ENCODE results near the gene SLC66A1.
A peak's percentile ranks its signal among the peaks of the same experiment; 100 is the strongest.

Gene SLC66A1

DNA sequence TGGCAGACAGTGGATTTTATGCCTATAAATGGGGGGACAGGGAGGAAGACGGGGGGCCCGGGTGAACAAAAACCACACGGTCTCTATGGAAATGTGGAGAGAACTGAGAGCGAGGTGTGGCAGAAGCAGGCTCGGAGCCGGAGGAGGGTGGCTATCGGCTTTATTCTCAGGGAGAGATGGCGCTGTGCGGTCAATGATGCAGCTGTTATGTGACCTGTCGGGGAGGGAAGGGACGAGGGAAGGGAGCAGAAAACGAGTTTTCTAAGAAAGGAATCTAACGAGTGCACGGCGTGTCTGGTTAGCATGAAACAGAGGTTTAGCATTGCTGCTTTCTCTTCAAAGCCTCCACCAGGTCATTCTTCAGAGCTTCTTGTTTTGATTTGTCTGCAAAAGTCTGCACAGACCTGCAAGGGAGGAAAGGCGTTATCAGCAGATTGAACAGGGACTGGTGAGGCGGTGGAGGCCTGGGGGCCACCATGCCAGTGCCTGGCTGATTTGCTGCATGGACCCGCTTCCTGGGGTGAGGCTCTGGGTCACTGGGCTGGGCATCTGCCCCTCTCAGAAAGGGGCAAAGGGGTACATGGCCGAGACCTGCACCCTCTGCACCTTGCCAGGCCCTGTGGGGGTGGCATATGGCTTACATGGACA lies 27.2 kb downstream of the SLC66A1 start:
- TF ChIP-seq, protein P1, sequence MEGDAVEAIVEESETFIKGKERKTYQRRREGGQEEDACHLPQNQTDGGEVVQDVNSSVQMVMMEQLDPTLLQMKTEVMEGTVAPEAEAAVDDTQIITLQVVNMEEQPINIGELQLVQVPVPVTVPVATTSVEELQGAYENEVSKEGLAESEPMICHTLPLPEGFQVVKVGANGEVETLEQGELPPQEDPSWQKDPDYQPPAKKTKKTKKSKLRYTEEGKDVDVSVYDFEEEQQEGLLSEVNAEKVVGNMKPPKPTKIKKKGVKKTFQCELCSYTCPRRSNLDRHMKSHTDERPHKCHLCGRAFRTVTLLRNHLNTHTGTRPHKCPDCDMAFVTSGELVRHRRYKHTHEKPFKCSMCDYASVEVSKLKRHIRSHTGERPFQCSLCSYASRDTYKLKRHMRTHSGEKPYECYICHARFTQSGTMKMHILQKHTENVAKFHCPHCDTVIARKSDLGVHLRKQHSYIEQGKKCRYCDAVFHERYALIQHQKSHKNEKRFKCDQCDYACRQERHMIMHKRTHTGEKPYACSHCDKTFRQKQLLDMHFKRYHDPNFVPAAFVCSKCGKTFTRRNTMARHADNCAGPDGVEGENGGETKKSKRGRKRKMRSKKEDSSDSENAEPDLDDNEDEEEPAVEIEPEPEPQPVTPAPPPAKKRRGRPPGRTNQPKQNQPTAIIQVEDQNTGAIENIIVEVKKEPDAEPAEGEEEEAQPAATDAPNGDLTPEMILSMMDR (conservative IDR thresholded peaks at IDR 0.05), result no peak
- no peak overlapping the region for H3K27ac ChIP-seq

DNA sequence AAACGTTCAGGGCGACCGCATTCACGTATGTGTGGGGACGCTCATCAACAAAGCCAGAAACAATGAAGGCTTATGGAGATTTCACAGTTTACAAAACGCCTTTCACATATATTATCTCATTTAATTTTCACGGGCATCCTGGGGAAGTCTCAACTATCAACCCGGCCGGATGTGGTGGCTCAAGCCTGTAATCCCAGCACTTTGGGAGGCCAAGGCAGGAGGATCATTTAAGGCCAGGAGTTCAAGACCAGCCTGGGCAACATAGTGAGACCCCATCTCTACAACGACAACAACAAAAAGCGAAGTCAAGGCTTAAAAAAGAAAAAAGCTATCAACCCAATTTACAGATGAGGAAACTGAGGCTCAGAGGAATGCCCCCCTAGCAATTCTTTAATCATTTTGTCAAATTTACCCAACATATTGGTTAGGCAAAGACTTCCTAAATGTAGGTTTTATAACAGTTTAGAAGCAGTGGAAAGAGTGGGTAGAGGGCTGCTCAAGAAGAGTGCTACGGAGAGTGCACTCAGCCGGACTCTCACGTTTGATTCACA lies 28.3 kb downstream of the SLC66A1 start:
- TF ChIP-seq, protein P1 (conservative IDR thresholded peaks at IDR 0.05), result no peak
- no peak overlapping the region for H3K27ac ChIP-seq

DNA sequence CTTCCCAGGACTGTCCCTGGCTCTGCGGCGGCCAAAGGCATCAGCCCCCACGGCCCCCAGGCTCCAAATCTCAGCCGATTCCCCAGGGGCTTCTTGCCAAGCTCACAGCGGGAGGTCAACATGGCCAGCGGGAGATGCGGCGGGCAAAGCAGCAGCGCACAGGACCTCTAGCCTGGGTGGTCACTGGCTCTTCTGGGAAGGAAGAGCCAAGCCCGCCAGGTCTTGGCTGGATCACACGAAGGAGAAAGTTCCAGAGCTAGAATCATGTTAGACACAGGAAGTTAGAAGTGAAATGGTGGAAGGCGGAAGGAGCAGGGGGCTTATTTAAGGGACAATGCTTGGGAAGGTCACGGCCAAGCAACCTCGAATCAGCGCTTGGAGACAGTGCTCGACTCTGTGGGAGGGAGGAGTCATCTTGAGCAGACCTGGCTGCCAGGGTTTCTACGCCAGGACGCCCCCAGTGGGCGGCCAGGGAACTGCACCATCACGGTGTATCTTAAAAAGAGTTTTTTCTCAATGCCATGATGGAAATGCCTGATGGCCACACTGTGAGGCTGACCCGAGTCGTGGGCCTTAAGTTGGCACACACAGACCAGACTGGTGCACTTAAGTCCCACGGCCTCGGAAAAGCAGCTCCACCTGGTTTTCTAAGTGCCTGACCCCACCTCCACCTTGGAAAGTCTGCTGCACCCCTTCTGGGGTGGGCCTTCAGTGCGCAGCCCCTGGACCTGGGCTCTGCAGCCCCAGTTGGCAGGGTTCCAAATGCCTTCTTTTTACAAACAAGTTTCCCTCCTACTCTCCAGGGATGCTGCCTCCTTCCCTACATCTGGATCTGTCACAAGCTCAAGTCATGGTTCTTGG lies 29.3 kb downstream of the SLC66A1 start:
- H3K27ac ChIP-seq, result no peak overlapping the region
- TF ChIP-seq, protein P1 (conservative IDR thresholded peaks at IDR 0.05), result peak; percentile 83

DNA sequence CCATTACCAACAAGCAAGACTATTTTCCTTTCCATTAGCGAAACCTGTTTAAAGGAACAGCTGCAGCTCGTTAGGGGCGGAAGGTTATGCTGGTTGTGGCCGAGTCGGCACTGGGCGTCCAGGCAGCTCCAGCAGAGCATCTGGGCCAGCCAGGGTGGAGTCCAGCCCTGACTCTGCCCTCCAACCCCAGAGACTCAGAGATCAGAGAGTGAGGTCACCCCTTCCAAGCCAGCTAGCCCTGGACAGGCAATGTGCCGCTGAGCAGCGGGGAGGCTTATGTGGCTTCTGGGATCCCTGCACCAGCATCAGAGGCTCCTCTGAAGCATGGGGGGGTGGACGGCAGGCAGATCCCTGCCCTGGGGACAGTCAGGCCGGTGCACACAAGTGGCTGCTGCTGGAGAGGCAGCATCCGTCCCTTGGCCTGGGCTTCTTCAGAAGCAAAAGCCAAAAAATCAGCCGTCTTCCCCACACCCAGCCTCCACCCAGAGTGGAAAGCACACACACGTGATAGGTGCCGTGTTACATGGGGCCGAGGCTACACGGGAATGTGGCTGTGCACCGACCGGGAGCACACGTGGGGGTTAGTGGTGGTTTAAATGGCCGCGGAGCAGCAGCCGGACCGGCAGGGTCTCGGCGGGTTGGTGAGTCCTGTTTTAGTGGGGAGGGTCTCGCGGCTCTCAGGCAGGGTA lies 30.1 kb downstream of the SLC66A1 start:
- H3K27ac ChIP-seq, result no peak overlapping the region
- TF ChIP-seq, protein P1 (conservative IDR thresholded peaks at IDR 0.05), result no peak

DNA sequence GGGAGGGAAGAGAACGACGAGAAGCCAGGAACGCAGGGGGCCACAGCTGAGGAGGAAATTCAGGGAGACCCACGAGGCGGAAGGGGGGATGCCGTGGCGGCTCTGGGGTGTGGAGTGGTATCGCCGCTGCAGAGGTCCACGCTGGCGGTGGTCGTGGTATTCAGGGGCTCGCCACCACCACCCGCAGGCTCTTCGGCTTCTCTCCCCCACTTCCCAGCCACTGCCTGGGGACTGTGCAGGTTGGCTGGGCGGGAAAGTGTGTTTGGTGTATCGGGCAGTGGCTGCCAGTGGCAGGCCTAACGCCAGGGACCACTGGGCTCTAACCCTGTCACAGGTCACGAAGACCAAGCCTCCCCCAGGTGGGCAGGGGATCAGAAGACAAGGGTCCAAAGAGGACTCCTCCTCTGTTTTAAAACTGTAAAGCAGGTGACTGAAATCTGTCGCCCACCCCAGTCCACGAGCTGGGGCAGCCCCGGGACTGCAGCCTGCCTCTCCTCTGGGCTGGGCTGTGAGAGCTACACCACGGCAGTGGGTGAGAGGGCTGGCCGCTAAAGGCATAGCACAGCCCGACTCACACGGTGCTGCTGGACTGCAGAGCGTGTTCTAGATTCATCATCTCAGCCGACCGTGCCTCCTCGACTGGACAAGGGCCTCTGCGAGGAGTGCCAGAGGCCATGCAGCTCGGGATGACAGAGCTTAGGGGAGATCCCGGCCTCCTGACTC lies 30.9 kb downstream of the SLC66A1 start:
- TF ChIP-seq, protein P1 (conservative IDR thresholded peaks at IDR 0.05), result no peak

DNA sequence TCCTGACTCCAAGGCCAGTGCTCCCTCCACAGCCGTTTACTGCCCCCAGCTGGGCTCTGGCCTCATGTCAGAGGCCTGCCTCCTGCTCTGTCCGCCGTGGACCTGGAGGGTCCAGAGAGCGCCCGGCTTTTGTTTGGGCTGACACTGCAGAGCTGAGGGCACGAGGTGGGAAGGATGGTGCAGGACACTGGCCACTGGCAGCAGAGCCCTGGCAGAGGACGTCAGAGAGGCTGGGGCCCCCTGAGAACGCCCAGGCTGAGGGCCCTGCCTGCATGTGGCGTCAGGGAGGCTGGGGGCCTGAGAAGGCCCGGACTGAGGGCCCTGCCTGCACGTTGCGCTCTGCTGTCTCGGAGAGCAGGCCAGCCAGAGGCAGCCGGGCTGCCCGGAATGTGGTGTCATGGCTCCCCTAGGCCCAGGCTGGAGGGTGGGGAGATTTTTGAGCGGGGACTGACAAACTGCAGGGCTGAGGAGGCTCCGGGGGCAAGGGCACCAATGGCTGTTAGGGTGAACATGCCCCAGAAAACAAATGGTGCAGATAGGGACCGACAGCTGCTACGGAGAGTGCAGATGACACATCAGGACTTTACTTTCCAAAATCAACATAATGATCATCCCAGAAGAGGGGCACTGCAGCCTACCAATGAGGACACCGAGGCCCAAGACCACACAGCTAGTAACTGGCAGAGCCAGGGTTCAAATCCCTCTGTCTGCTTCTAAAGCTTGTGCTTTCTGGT lies 31.7 kb downstream of the SLC66A1 start:
- TF ChIP-seq, protein P1 (conservative IDR thresholded peaks at IDR 0.05), result no peak
- H3K27ac ChIP-seq, result no peak overlapping the region

More for the DNA sequence above, 30.9 kb downstream of the SLC66A1 start:
- no peak overlapping the region for H3K27ac ChIP-seq

Data from VCaP (cell line).